KBM-7 (cell line): ENCODE measurements around the gene ZGLP1.

Experiments
- DNase-seq: peaks from one replicate; pipeline ENCODE4 v3.0.0-alpha.2; 2015
- in situ Hi-C: fragments of 300-500 bp; cut with MboI; formaldehyde crosslinking; loops from 2 replicates; pipeline ENCODE4 v1.14.3; 2020; ENCODE audit warnings: low sequenced_read_pairs, low pct_unique_long_range_greater_than_20kb, mixed read lengths

ZGLP1 gene

DNA sequence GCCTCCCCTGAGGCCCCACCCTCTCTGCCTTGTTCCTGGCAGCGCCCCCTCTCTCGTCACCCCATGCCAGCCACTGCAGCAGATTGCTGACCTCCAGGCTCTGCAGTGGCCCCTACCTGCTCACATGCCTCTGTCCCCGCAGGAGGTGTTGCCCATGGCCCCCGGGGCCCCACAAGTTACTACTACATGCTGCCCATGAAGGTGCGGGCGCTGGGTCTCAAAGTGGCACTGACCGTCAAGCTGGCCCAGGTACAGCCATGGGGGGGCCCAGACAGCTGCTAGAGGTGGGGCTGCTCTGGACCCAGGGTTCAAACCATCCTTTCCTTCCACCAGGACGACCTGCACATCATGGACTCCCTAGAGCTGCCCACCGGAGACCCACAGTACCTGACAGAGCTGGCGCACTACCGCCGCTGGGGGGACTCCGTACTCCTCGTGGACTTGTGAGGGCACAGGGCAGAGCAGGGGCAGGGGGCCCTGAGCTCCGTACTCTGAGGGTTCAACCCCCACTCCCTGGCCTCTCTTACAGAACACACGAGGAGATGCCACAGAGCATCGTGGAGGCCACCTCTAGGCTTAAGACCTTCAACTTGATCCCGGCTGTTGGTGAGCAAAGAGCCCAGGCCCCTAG is 51.4 kb downstream of the ZGLP1 start:
- in situ Hi-C loops = no loop called here
- no peak for DNase-seq

DNA sequence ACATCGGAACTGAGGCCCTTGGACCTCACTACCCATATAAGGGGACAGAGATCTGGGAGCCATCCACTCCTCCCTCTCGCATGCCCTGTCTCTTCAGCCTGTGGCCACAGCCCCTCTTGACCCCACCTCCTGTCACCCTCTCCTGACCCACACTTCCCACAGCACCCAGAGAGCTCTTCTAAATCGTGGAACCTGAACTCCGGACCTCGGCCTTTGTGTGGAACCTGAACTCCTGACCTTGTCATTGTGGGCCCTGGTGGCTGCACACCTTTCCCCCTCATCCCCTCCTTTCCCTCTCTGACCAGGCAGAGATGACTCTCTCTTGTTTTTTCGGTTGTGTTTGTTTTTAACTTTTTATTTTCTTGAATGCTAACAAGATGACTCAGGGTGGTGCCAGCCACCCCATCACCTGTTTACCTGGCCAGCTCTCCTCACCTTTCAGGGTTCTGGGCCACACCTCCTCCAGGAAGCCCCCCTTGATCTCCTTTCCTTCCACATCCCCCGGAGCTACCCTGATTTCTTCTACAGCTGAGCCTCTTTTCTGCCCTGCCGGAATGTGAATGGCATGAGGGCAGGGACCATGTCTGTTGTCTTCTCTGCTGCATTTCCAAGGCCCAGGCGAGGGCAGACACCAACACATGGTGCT is 52.5 kb downstream of the ZGLP1 start:
- in situ Hi-C loops = no loop called here
- DNase-seq = no peak

- in situ Hi-C loops = no loop called here
- no peak for DNase-seq
These were observed 53.1 kb downstream of the ZGLP1 start for GRCh38 chr19:10256551-10256950.

- no peak for DNase-seq
- in situ Hi-C loops = no loop called here
These were observed 54.3 kb downstream of the ZGLP1 start for GRCh38 chr19:10255358-10255757.
